GM21825 (cell line): ENCODE results near the gene MAPK13.
"Not testable (repeated sequence)": the region's sequence is repeated elsewhere in the genome, so short reads cannot be mapped to it uniquely, and the experiment has no call there.

ENCODE experiments used
- ATAC-seq: cut with Tn5 transposase; IDR thresholded peaks from one replicate; pipeline ENCODE4 v1.9.1; 2021; ENCODE audit warnings: mild to moderate bottlenecking, moderate library complexity; ENCODE audit not compliant: unreplicated experiment

Gene MAPK13

GRCh38 chr6:36114798-36115408 is 15.4 kb upstream of the MAPK13 start:
- ATAC-seq, result peak; percentile 43

- no peak for ATAC-seq
Measured at GRCh38 chr6:36115412-36115811, 14.9 kb upstream of the MAPK13 start.

GRCh38 chr6:36116066-36116864 is 14.0 kb upstream of the MAPK13 start:
- ATAC-seq, result no peak

GRCh38 chr6:36116943-36117342 is 13.4 kb upstream of the MAPK13 start:
- no peak for ATAC-seq

GRCh38 chr6:36117658-36118549 is 12.4 kb upstream of the MAPK13 start:
- ATAC-seq, result no peak

- no peak for ATAC-seq
Measured at GRCh38 chr6:36118550-36119107, 11.7 kb upstream of the MAPK13 start.

GRCh38 chr6:36119209-36119608 is 11.1 kb upstream of the MAPK13 start:
- no peak for ATAC-seq

GRCh38 chr6:36120018-36120417 is 10.3 kb upstream of the MAPK13 start:
- ATAC-seq, result no peak

- ATAC-seq, result no peak
Measured at GRCh38 chr6:36120539-36120938, 9.8 kb upstream of the MAPK13 start.

GRCh38 chr6:36120979-36121786 is 9.1 kb upstream of the MAPK13 start:
- ATAC-seq, result no peak

GRCh38 chr6:36121787-36122494 is 8.4 kb upstream of the MAPK13 start:
- no peak for ATAC-seq

GRCh38 chr6:36122495-36123269 is 7.6 kb upstream of the MAPK13 start:
- no peak for ATAC-seq

- peak; percentile 44 for ATAC-seq
Measured at GRCh38 chr6:36123270-36124139, 6.8 kb upstream of the MAPK13 start.

- ATAC-seq, result not testable (repeated sequence)
Measured at GRCh38 chr6:36124346-36124745, 6.0 kb upstream of the MAPK13 start.

- ATAC-seq, result no peak
Measured at GRCh38 chr6:36124881-36125280, 5.4 kb upstream of the MAPK13 start.

- no peak for ATAC-seq
Measured at GRCh38 chr6:36125575-36125974, 4.7 kb upstream of the MAPK13 start.

- ATAC-seq, result no peak
Measured at GRCh38 chr6:36126121-36126520, 4.2 kb upstream of the MAPK13 start.
